GM19452 (cell line): ENCODE data around the gene CCNQ.
"Not testable (repeated sequence)": the region's sequence is repeated elsewhere in the genome, so short reads cannot be mapped to it uniquely, and the experiment has no call there.

Source experiments
- ATAC-seq: cut with Tn5 transposase; IDR thresholded peaks from one replicate; pipeline ENCODE4 v1.9.1; 2021; ENCODE audit not compliant: unreplicated experiment

The CCNQ gene

GRCh38 chrX:153623310-153624029 is 24.5 kb upstream of the CCNQ start:
- no peak for ATAC-seq

GRCh38 chrX:153622661-153623309 is 23.8 kb upstream of the CCNQ start:
- ATAC-seq, result no peak

GRCh38 chrX:153621949-153622598 is 23.1 kb upstream of the CCNQ start:
- no peak for ATAC-seq

- no peak for ATAC-seq
Measured at GRCh38 chrX:153620576-153620975, 21.6 kb upstream of the CCNQ start.

- ATAC-seq, result no peak
Measured at GRCh38 chrX:153614818-153615217, 15.9 kb upstream of the CCNQ start.

GRCh38 chrX:153612413-153612812 is 13.5 kb upstream of the CCNQ start:
- no peak for ATAC-seq

GRCh38 chrX:153611298-153612095 is 12.6 kb upstream of the CCNQ start:
- ATAC-seq, result no peak

GRCh38 chrX:153610836-153611213 is 11.9 kb upstream of the CCNQ start:
- no peak for ATAC-seq

GRCh38 chrX:153609917-153610835 is 11.2 kb upstream of the CCNQ start:
- no peak for ATAC-seq

- ATAC-seq, result no peak
Measured at GRCh38 chrX:153608806-153609205, 9.9 kb upstream of the CCNQ start.

GRCh38 chrX:153608376-153608775 is 9.4 kb upstream of the CCNQ start:
- no peak for ATAC-seq

GRCh38 chrX:153606503-153606902 is 7.6 kb upstream of the CCNQ start:
- ATAC-seq, result no peak

- not testable (repeated sequence) for ATAC-seq
Measured at GRCh38 chrX:153604666-153605380, 5.9 kb upstream of the CCNQ start.

- ATAC-seq, result no peak
Measured at GRCh38 chrX:153603131-153603656, 4.3 kb upstream of the CCNQ start.

- ATAC-seq, result no peak
Measured at GRCh38 chrX:153602601-153603000, 3.7 kb upstream of the CCNQ start.

GRCh38 chrX:153601511-153602110 is 2.7 kb upstream of the CCNQ start:
- ATAC-seq, result no peak

- ATAC-seq, result no peak
Measured at GRCh38 chrX:153600921-153601320, 2.0 kb upstream of the CCNQ start.

GRCh38 chrX:153600032-153600373 is 1.1 kb upstream of the CCNQ start:
- no peak for ATAC-seq
